CD14-positive monocyte (primary cell): ENCODE results near the gene ZFYVE28. TPM values are rescaled to one million over a fixed set of nuclear protein-coding genes. Genes with fewer than 3 reads are reported as not detected.

Experiments used
- DNase-seq, 3 donors: peaks; one replicate each; pipeline ENCODE4 v3.0.0-alpha.2; 2011 to 2022
- H2AFZ ChIP-seq: 2 replicates; pipeline ENCODE4 v1.6.0; 2012; ENCODE audit warnings: mild to moderate bottlenecking, low read depth, low read length, inconsistent platforms; ENCODE audit not compliant: insufficient read depth, poor library complexity, severe bottlenecking
- H3K27ac ChIP-seq, 2 donors: 1 replicate in 1 of 2; 2 replicates in 1 of 2; pipeline ENCODE4 v1.5.1; 2012 to 2013; ENCODE audit warnings: low read length in 2 of 2, control low read depth in 1 of 2, inconsistent platforms in 1 of 2, low read depth in 1 of 2, mild to moderate bottlenecking in 1 of 2
- H3K27me3 ChIP-seq, 2 donors: one replicate each; pipeline versions ENCODE4 v1.6.0 to v1.6.1; 2011 to 2013; ENCODE audit warnings: low read length in 2 of 2; ENCODE audit not compliant: control insufficient read depth in 2 of 2, insufficient read depth in 2 of 2
- H3K36me3 ChIP-seq, 2 donors: replicated peaks in 1 of 2; 1 replicate in 1 of 2; 2 replicates in 1 of 2; pipeline versions ENCODE4 v1.5.1 to v1.6.1; 2012 to 2013; ENCODE audit warnings: low read length in 2 of 2, control low read depth in 1 of 2, inconsistent platforms in 1 of 2, mild to moderate bottlenecking in 1 of 2; ENCODE audit not compliant: insufficient read depth in 2 of 2, control insufficient read depth in 1 of 2
- H3K4me1 ChIP-seq, 2 donors: 1 replicate in 1 of 2; 2 replicates in 1 of 2; pipeline versions ENCODE4 v1.5.1 to v1.6.1; 2012 to 2013; ENCODE audit warnings: low read length in 2 of 2, control low read depth in 1 of 2, inconsistent platforms in 1 of 2, mild to moderate bottlenecking in 1 of 2, moderate library complexity in 1 of 2; ENCODE audit not compliant: insufficient read depth in 2 of 2, control insufficient read depth in 1 of 2
- H3K4me2 ChIP-seq: replicated peaks from 2 replicates; pipeline ENCODE3; 2012; ENCODE audit warnings: low read length, moderate library complexity, mild to moderate bottlenecking; ENCODE audit not compliant: poor library complexity, severe bottlenecking; ENCODE audit errors: extremely low read depth
- H3K4me3 ChIP-seq, 3 experiments: fragments of 200-600 bp in 1 of 3; sonication (generic) in 1 of 3; replicated peaks in 1 of 3; 1 replicate in 2 of 3; 2 replicates in 1 of 3; pipeline ENCODE4 v1.5.1; 2011 to 2013; ENCODE audit warnings: low read length in 3 of 3, mild to moderate bottlenecking in 3 of 3, control low read depth in 2 of 3, low read depth in 2 of 3, inconsistent platforms in 1 of 3, moderate library complexity in 1 of 3
- H3K79me2 ChIP-seq: 2 replicates; pipeline ENCODE4 v1.6.0; 2012; ENCODE audit warnings: mild to moderate bottlenecking, control low read depth, inconsistent platforms, low read length, moderate library complexity; ENCODE audit not compliant: insufficient read depth
- H3K9ac ChIP-seq: 2 replicates; pipeline ENCODE4 v1.6.0; 2017; ENCODE audit warnings: low read length, mild to moderate bottlenecking; ENCODE audit not compliant: insufficient read depth, poor library complexity, severe bottlenecking
- H3K9me3 ChIP-seq, 2 donors: replicated peaks in 1 of 2; 1 replicate in 1 of 2; 2 replicates in 1 of 2; pipeline versions ENCODE4 v1.5.1 to v1.6.1; 2012 to 2013; ENCODE audit warnings: low read length in 2 of 2, control low read depth in 1 of 2; ENCODE audit not compliant: control insufficient read depth in 1 of 2, insufficient read depth in 1 of 2
- H4K20me1 ChIP-seq: 2 replicates; pipeline ENCODE4 v1.6.0; 2012; ENCODE audit warnings: mild to moderate bottlenecking, low read length, control low read depth, moderate library complexity; ENCODE audit not compliant: insufficient read depth
- H3K27ac Mint-ChIP-seq, 7 donors: one replicate each; pipeline ENCODE4 v1.8.0; 2020; ENCODE audit warnings: mild to moderate bottlenecking in 7 of 7, mixed read lengths in 7 of 7, moderate library complexity in 6 of 7, inconsistent platforms in 2 of 7
- H3K27me3 Mint-ChIP-seq, 3 donors: one replicate each; pipeline ENCODE4 v1.8.0; 2021 to 2022; ENCODE audit warnings: low read depth in 3 of 3, mild to moderate bottlenecking in 3 of 3, mixed read lengths in 3 of 3, moderate library complexity in 3 of 3, inconsistent platforms in 1 of 3
- H3K36me3 Mint-ChIP-seq, 2 donors: one replicate each; pipeline ENCODE4 v1.8.0; 2020; ENCODE audit warnings: mixed read lengths in 2 of 2, inconsistent platforms in 1 of 2, mild to moderate bottlenecking in 1 of 2
- H3K4me1 Mint-ChIP-seq: one replicate; pipeline ENCODE4 v1.8.0; 2020; ENCODE audit warnings: mild to moderate bottlenecking, mixed read lengths
- H3K4me3 Mint-ChIP-seq, 2 donors: one replicate each; pipeline ENCODE4 v1.8.0; 2020; ENCODE audit warnings: mild to moderate bottlenecking in 2 of 2, mixed read lengths in 2 of 2, moderate library complexity in 1 of 2
- H3K9me3 Mint-ChIP-seq, 7 donors: one replicate each; pipeline ENCODE4 v1.8.0; 2020 to 2022; ENCODE audit warnings: mixed read lengths in 7 of 7, mild to moderate bottlenecking in 6 of 7, moderate library complexity in 6 of 7, inconsistent platforms in 2 of 7
- CTCF ChIP-seq: fragments of 200-600 bp; IDR thresholded peaks from one replicate; pipeline ENCODE4 v1.8.0; 2022; ENCODE audit warnings: antibody characterized with exemption, mild to moderate bottlenecking
- WGBS: methylation state at CpG from one replicate; pipeline ENCODE4 v1.1.5; 2013; ENCODE audit warnings: missing lambda C conversion rate; ENCODE audit not compliant: insufficient coverage; 5-methylcytosine and 5-hydroxymethylcytosine counted together
- intact Hi-C, 2 donors: fragments of 100-400 bp; cut with micrococcal nuclease; formaldehyde crosslinking; loops; one replicate each; pipeline versions ENCODE4 v1.15.0 to v1.15.1; 2023
- polyA plus RNA-seq, 3 donors: library from polyadenylated mRNA; depleted of rRNA in 1 of 3; unstranded in 2 of 3; stranded (reverse) in 1 of 3; fragments of 300-500 nt in 2 of 3; fragments of >200 nt in 1 of 3; fragmentation: Illumina TruSeq in 2 of 3; gene quantifications; 1 replicate in 2 of 3; 2 replicates in 1 of 3; pipeline ENCODE4 v1.2.3, GENCODE V29; 2012 to 2021

Gene ZFYVE28
- polyA plus RNA-seq, 3 donors, result 1.0 to 4.4 (median 1.1) TPM

DNA sequence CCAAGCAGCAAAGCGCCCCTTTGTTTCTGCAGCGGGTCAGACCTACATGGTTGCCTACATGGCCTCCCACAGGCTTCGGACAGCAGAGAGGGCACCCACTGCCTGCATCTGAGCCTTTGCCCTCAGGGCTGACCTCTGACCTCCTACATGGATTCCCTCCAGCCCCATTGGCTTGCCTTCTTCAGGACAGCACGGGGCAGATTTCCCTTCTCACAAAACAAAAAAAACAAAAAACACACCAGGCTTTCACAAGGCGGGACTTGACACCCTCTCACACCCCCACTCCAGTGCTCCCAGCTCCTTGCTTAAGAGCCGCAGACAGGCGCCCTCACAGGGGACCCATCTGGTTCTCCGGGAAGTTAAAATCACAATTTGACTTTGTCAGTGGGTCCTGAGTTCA, 32.9 kb downstream of the ZFYVE28 start:
- intact Hi-C loops, result no loop called here

GRCh38 chr4:2384245-2384644, 34.2 kb downstream of the ZFYVE28 start:
- H3K27ac ChIP-seq, result no peak overlapping the region
- 96% methylated on average over 3 of the region's 6 CpGs for WGBS
- no peak for TF ChIP-seq CTCF
- peaks cover 0 to 4% of the 10 kb centered on the region in 2 donors for H3K36me3 Mint-ChIP-seq
- no peaks in the 10 kb centered on the region for H3K27me3 ChIP-seq
- H4K20me1 ChIP-seq, result no peaks in the 10 kb centered on the region
- H3K4me3 ChIP-seq, result no peak overlapping the region
- no peaks in the 10 kb centered on the region for H3K4me1 ChIP-seq
- no peak overlapping the region for H2AFZ ChIP-seq
- no peaks in the 10 kb centered on the region for H3K9me3 ChIP-seq
- intact Hi-C loops, result no loop called here
- H3K4me3 Mint-ChIP-seq, result no peak overlapping the region
- no peak for DNase-seq
- no peak overlapping the region for H3K4me2 ChIP-seq
- H3K9ac ChIP-seq, result no peak overlapping the region
- peaks cover 2 to 7% (median 5%) of the 10 kb centered on the region in 3 donors for H3K27me3 Mint-ChIP-seq
- H3K27ac Mint-ChIP-seq, result peak overlapping the region in 1 of 7 donors; percentile 13
- H3K9me3 Mint-ChIP-seq, result peaks cover 0 to 22% (median 10%) of the 10 kb centered on the region in 7 donors
- peaks cover 14% of the 10 kb centered on the region for H3K4me1 Mint-ChIP-seq
- H3K36me3 ChIP-seq, result no peaks in the 10 kb centered on the region
- no peaks in the 10 kb centered on the region for H3K79me2 ChIP-seq

More for the DNA sequence above, 32.9 kb downstream of the ZFYVE28 start:
- H3K9ac ChIP-seq, result no peak overlapping the region
- peaks cover 0 to 10% of the 10 kb centered on the region in 2 donors for H3K27me3 ChIP-seq
- H3K9me3 Mint-ChIP-seq, result peaks cover 0 to 18% (median 10%) of the 10 kb centered on the region in 7 donors
- H4K20me1 ChIP-seq, result no peaks in the 10 kb centered on the region
- H3K27ac ChIP-seq, result no peak overlapping the region
- H3K36me3 Mint-ChIP-seq, result peaks cover 0 to 4% of the 10 kb centered on the region in 2 donors
- no peaks in the 10 kb centered on the region for H3K4me1 ChIP-seq
- no peak overlapping the region for H3K4me2 ChIP-seq
- H3K27ac Mint-ChIP-seq, result peak overlapping the region in 1 of 7 donors; percentile 25
- H2AFZ ChIP-seq, result no peak overlapping the region
- TF ChIP-seq CTCF, result no peak
- H3K4me3 Mint-ChIP-seq, result no peak overlapping the region
- H3K4me1 Mint-ChIP-seq, result peaks cover 20% of the 10 kb centered on the region
- H3K36me3 ChIP-seq, result no peaks in the 10 kb centered on the region
- DNase-seq, result no peak
- no peaks in the 10 kb centered on the region for H3K79me2 ChIP-seq
- 97% methylated on average over 8 of the region's 8 CpGs for WGBS
- peaks cover 8 to 18% (median 11%) of the 10 kb centered on the region in 3 donors for H3K27me3 Mint-ChIP-seq
- no peaks in the 10 kb centered on the region for H3K9me3 ChIP-seq
- H3K4me3 ChIP-seq, result no peak overlapping the region
